Motor neuron (in vitro differentiated cells): ENCODE data around the gene MAGEB6B. TPM values are rescaled to one million over a fixed set of nuclear protein-coding genes. Genes with fewer than 3 reads are reported as not detected.
"Not testable (repeated sequence)": the region's sequence is repeated elsewhere in the genome, so short reads cannot be mapped to it uniquely, and the experiment has no call there.

Experiments
- ATAC-seq, 8 experiments: fragments of 200-7000 bp; cut with Tn5 transposase; replicated peaks in 6 of 8; 2 replicates each; pipeline ENCODE4 v1.8.0; 2021; ENCODE audit warnings: mild to moderate bottlenecking in 8 of 8, moderate library complexity in 8 of 8
- H3K27ac ChIP-seq, 2 donors: fragments of 250-450 bp; sonication (Bioruptor Pico); 2 replicates each; pipeline ENCODE4 v1.9.0; 2021; ENCODE audit warnings: antibody characterized with exemption in 2 of 2, mild to moderate bottlenecking in 2 of 2, moderate library complexity in 1 of 2
- H3K4me1 ChIP-seq, 2 donors: fragments of 250-450 bp; sonication (Bioruptor Pico); replicated peaks in 1 of 2; 2 replicates each; pipeline ENCODE4 v1.6.1; 2021; ENCODE audit warnings: antibody characterized with exemption in 2 of 2, mild to moderate bottlenecking in 2 of 2, moderate library complexity in 1 of 2
- H3K4me3 ChIP-seq, 5 donors: fragments of 250-450 bp; sonication (Bioruptor Pico); 2 replicates each; pipeline ENCODE4 v1.9.0; 2021; ENCODE audit warnings: antibody characterized with exemption in 5 of 5, mild to moderate bottlenecking in 5 of 5, moderate library complexity in 4 of 5
- WGBS, 10 experiments: fragments of 450-650 bp; shearing (Covaris generic); methylation state at CpG; one replicate each; pipeline ENCODE4 v1.0.0; 2022; 5-methylcytosine and 5-hydroxymethylcytosine counted together
- in situ Hi-C, 9 experiments: fragments of 400-800 bp; cut with MboI; loops; one replicate each; pipeline ENCODE4 v1.15.0; 2021; ENCODE audit warnings: low sequenced_read_pairs in 9 of 9, low pct_unique_long_range_greater_than_20kb in 2 of 9; ENCODE audit not compliant: unreplicated experiment in 9 of 9
- total RNA-seq, 8 experiments: library from RNA; unstranded; fragments of 300-600 nt; gene quantifications; 2 replicates each; pipeline versions ENCODE4 v1.2.3 to v1.2.4, GENCODE V29; 2022

Gene MAGEB6B, protein sequence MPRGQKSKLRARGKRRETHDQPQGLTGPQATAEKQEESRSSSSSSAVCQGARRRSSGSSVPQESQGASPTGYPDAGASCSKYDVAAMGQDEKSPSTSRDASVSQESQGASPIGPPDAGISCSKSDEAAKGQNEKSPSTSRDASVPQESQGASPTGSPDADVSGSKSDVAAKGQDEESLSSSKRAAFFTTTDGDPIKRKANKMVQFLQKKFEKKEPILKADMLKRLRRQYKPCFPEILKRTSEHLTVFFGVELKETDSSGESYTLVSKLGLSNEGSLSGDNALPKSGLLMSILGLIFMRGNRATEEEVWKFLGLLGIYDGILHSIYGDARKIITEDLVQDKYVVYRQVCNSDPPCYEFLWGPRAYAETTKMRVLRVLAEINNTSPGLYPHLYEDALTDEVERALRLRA
- not detected for total RNA-seq

DNA sequence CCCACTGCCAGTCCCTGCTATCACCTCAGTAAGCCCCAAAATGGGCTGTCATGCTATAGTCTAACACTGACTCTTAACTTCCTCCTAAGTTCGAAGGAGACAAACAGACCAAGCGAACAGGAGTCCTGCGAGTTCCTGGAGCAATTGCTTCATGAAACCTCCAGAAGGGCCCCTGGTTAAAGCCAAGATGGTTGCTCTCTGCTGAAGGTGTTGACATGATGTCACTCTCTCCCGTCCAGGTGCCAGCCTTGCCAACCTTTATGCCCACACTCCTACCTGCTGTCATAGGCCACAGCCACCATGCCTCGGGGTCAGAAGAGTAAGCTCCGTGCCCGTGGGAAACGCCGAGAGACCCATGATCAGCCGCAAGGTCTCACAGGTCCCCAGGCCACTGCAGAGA, at the start of gene MAGEB6B:
TSS of gene MAGEB6B (plus strand) at position 301 of the 400 bp plus-strand sequence. CDS start at position 301, 0 bp downstream.
- Histone ChIP-seq H3K27ac (no peak within 1 kb of the TSS), H3K4me3 (no peak within 1 kb of the TSS), H3K4me1 (no peaks in the 10 kb centered on the region)
- ATAC-seq, result no peak
- in situ Hi-C loops, result no loop called here
- 77% methylated on average over 6 of the region's 10 CpGs; no CpG with 5 or more reads in 9 of the 10 experiments for WGBS, 10 experiments

DNA sequence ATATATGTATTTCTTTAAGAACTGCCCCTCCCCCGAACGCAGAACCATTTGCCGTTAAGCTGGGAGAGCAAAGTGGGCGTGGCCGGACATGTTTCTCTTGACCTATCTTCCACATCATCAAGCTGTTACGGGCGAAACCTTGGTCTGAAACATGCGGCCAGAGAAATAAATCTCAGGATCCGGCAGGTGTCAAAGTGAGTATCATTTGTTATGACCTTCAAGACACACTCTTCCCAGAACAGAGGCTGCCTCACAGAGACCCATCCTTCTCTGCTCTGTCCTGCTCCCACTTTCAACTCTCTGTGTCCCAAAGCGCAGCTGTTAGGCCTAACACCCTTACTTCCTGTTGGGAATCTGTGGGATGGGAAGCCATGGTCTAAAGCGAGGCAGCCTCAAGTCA, 22.1 kb upstream of the MAGEB6B start, which contains the start of gene MAGEB18:
TSS of gene MAGEB18 (plus strand) at position 70 of the 400 bp plus-strand sequence. CDS start 643 bp downstream, outside the sequence.
- in situ Hi-C loops, result no loop called here
- 43 to 61% methylated on average over 4 to 11 of the region's 11 CpGs; no CpG with 5 or more reads in 8 of the 10 experiments for WGBS, 10 experiments
- Histone ChIP-seq H3K4me3 (no peak within 1 kb of the TSS), H3K4me1 (no peaks in the 10 kb centered on the region), H3K27ac (no peak within 1 kb of the TSS)
- peak in 4 of 8 experiments; percentile 50 to 83 (median 78) for ATAC-seq

DNA sequence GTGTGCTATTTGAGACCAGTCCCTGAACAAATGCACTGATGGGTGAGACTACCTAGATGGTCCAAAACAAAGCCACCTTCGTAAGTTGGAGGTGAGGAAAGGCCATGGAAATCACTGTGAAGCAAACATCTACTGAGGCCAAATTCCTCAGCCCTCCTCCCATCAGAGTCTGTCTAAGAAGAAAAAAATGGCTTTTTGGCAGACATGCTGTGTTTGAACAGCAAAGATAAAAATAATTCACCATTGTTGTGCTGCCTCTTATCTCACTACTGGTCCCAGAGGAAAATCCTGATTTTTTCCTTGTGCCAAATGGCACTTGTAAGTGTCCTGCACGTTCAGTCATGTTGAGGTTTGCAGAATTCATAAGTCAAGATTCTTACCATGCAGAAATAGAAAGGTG, 14.4 kb upstream of the MAGEB6B start:
- in situ Hi-C loops, result no loop called here
- Histone ChIP-seq H3K27ac (no peak overlapping the region), H3K4me1 (no peaks in the 10 kb centered on the region), H3K4me3 (no peak overlapping the region)
- ATAC-seq, result no peak
- 20 to 83% (median 60%) methylated on average over 1 of the region's 2 CpGs; no CpG with 5 or more reads in 7 of the 10 experiments for WGBS, 10 experiments

DNA sequence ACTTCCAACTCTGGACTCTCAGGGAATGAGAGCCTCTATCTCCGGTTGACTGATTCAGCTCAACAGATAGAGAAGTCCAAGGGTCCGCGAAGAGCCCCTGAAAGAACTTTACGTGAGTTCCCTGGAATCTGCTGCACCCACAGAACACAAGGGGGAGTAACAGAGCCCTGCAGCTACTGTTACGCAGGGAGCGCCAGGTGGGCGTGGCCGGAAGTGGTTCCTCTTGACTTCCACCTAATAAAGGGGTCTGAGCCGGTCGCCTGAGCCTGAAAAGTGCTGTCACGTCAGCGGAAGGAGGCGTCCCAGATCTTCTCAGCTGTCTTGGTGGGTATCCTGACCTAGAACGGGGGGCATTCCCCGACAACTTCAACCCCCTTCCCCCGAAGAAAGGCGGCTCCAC, 31.8 kb downstream of the MAGEB6B start, which contains the start of gene MAGEB6:
TSS of gene MAGEB6 (plus strand) at position 237 of the 400 bp plus-strand sequence. CDS start 1,407 bp downstream, outside the sequence.
- Histone ChIP-seq H3K4me1 (no peaks in the 10 kb centered on the region), H3K4me3 (no peak within 1 kb of the TSS), H3K27ac (no peak within 1 kb of the TSS)
- no peak for ATAC-seq
- WGBS, 10 experiments, result 65% methylated on average over 5 of the region's 17 CpGs; no CpG with 5 or more reads in 9 of the 10 experiments
- in situ Hi-C loops, result no loop called here

DNA sequence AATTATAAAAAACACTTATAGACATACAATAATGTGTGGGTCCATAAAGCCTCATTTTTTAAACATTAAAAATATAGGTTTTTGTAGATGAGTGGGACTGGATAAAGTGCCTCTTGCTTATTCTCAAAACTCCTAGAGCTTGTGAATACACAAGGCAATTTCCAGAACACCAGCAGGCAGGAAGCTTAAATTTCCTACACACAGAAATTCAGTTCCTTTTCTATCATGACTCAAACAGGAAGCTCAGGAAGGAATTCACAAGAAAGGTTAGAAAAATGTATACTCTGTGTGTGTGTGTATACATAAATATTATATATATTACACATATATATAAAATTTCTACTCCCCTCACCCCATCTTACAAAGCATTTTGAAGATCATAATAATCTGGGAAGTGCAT, 43.2 kb downstream of the MAGEB6B start:
- H3K4me1 ChIP-seq, result no peaks in the 10 kb centered on the region
- no peak for ATAC-seq
- no peak overlapping the region for H3K4me3 ChIP-seq
- in situ Hi-C loops, result no loop called here
- no peak overlapping the region for H3K27ac ChIP-seq

DNA sequence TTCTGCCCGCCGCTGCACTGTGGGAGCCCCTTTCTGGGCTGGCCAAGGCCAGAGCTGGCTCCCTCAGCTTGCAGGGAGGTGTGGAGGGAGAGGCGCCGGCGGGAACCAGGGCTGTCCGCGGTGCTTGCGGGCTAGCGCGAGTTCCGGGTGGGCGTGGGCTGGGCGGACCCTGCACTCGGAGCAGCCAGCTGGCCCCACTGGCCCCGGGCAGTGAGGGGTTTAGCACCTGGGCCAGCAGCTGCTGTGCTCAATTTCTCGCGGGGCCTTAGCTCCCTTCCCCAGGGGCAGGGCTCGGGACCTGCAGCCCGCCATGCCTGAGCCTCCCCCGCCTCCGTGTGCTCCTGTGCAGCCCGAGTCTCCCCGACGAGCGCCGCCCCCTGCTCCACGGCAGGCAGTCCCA, 44.3 kb downstream of the MAGEB6B start:
- in situ Hi-C loops, H3K27ac ChIP-seq, H3K4me1 ChIP-seq, H3K4me3 ChIP-seq, ATAC-seq: not testable (repeated sequence)
- 60% methylated on average over 2 of the region's 27 CpGs; no CpG with 5 or more reads in 9 of the 10 experiments for WGBS, 10 experiments

DNA sequence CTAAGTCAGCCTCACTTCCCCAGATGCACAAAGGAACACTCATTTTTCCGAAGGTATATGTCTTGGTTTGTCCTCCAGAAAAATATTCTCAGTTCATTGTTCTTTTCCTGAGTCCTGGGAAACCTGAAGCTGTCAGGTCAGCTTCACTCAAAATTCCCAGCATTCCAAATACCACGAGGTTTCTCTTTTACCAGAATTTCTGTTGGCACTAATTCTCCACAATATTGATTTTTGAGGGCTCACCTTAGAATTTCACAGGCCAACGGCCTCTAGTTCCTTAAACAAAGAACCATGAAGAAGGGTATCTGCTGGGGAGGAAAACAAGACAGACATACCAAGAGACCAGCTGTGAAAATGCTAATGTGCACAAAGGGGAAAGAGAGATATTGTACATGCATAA, 47.6 kb downstream of the MAGEB6B start:
- Histone ChIP-seq H3K27ac (no peak overlapping the region), H3K4me3 (no peak overlapping the region), H3K4me1 (no peaks in the 10 kb centered on the region)
- in situ Hi-C loops, result no loop called here
- no peak for ATAC-seq
- 17 to 83% (median 25%) methylated on average over 1 to 3 of the region's 3 CpGs; no CpG with 5 or more reads in 7 of the 10 experiments for WGBS, 10 experiments

Other genes starting within 250 kb of the MAGEB6B start
- not detected for gene MAGEB18, start 22.3 kb upstream of the MAGEB6B start, total RNA-seq
- under 1 TPM in 2 of 8 experiments, not detected in 6; 0.09 to 0.28 TPM for gene MAGEB6, start 31.8 kb downstream of the MAGEB6B start, total RNA-seq
- gene MAGEB5, start 55.6 kb downstream of the MAGEB6B start, total RNA-seq, result not detected